ENCODE results near the gene OR12D2. TPM values are rescaled to one million over a fixed set of nuclear protein-coding genes. Genes with fewer than 3 reads are reported as not detected.
"Not testable (repeated sequence)": the region's sequence is repeated elsewhere in the genome, so short reads cannot be mapped to it uniquely, and the experiment has no call there.

OR12D2 gene
- total RNA-seq, 1 donor from 2014 or later = not detected

- no peak overlapping the region for H3K4me3 ChIP-seq (ENCODE audit: low read depth, low read length)
- H3K36me3 ChIP-seq (ENCODE audit: control insufficient read depth, insufficient read depth, low read length) = no peaks in the 10 kb centered on the region
- DNase-seq (ENCODE audit: low read depth) = no peak
- no peaks in the 10 kb centered on the region for H3K27me3 ChIP-seq (ENCODE audit: control insufficient read depth, insufficient read depth, low read length)
- TF ChIP-seq, protein P1, sequence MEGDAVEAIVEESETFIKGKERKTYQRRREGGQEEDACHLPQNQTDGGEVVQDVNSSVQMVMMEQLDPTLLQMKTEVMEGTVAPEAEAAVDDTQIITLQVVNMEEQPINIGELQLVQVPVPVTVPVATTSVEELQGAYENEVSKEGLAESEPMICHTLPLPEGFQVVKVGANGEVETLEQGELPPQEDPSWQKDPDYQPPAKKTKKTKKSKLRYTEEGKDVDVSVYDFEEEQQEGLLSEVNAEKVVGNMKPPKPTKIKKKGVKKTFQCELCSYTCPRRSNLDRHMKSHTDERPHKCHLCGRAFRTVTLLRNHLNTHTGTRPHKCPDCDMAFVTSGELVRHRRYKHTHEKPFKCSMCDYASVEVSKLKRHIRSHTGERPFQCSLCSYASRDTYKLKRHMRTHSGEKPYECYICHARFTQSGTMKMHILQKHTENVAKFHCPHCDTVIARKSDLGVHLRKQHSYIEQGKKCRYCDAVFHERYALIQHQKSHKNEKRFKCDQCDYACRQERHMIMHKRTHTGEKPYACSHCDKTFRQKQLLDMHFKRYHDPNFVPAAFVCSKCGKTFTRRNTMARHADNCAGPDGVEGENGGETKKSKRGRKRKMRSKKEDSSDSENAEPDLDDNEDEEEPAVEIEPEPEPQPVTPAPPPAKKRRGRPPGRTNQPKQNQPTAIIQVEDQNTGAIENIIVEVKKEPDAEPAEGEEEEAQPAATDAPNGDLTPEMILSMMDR (IDR thresholded peaks at IDR 0.05; ENCODE audit: insufficient read depth, low read length, poor library complexity, severe bottlenecking) = no peak
Measured at GRCh38 chr6:29442719-29443118, 47.3 kb downstream of the OR12D2 start.

GRCh38 chr6:29444031-29444430 lies 48.6 kb downstream of the OR12D2 start:
- H3K4me3 ChIP-seq (ENCODE audit: low read depth, low read length); H3K27me3 ChIP-seq (ENCODE audit: control insufficient read depth, insufficient read depth, low read length); H3K36me3 ChIP-seq (ENCODE audit: control insufficient read depth, insufficient read depth, low read length); DNase-seq (ENCODE audit: low read depth): not testable (repeated sequence)

Other genes with a start within 250 kb of the OR12D2 start
- not detected in 2 replicates for gene OR2J2, start 224.7 kb upstream of the OR12D2 start, total RNA-seq
- gene OR14J1, start 93.9 kb upstream of the OR12D2 start, total RNA-seq = not detected in 2 replicates
- not detected in 2 replicates for gene OR5V1, start 26.8 kb upstream of the OR12D2 start, total RNA-seq
- gene OR12D3, start 20.3 kb upstream of the OR12D2 start, total RNA-seq = not detected in 2 replicates
- gene OR12D1, start 19.3 kb downstream of the OR12D2 start, total RNA-seq = not detected in 2 replicates
- gene OR10C1, start 43.7 kb downstream of the OR12D2 start, total RNA-seq = not detected in 2 replicates
- gene OR11A1, start 61.4 kb downstream of the OR12D2 start, total RNA-seq = not detected in 2 replicates
- not detected in 2 replicates for gene OR2H1, start 61.5 kb downstream of the OR12D2 start, total RNA-seq
- gene MAS1L, start 92.3 kb downstream of the OR12D2 start, total RNA-seq = not detected in 2 replicates
- 7.3 and 9.4 TPM in 2 replicates for gene UBD, start 164.1 kb downstream of the OR12D2 start, total RNA-seq
- not detected in 2 replicates for gene OR2H2, start 189.5 kb downstream of the OR12D2 start, total RNA-seq
- 9.4 and 14.1 TPM in 2 replicates for gene GABBR1, start 237.6 kb downstream of the OR12D2 start, total RNA-seq